HEK293T (cell line): ENCODE measurements around the gene RNF207.

Source experiments
- ELF4 ChIP-seq: fragments of 450-650 bp; IDR thresholded peaks from 2 replicates; pipeline ENCODE4 v1.6.1; 2017; ENCODE audit warnings: antibody characterized with exemption
- HDGF ChIP-seq: fragments of 450-650 bp; IDR thresholded peaks from 2 replicates; pipeline ENCODE4 v1.6.1; 2017; ENCODE audit warnings: antibody characterized with exemption, borderline replicate concordance

GRCh38 chr1:6225651-6226050 lies 19.7 kb downstream of the RNF207 start:
- TF ChIP-seq HDGF (no peak), ELF4 (no peak)
